Astrocyte (in vitro differentiated cells and primary cell): Measurements from ENCODE around the gene MATCAP1. TPM values are rescaled to one million over a fixed set of nuclear protein-coding genes. Genes with fewer than 3 reads are reported as not detected.

Experiments
- DNase-seq: peaks from one replicate; pipeline ENCODE4 v3.0.0-alpha.2; 2010; ENCODE audit warnings: low read depth
- FAIRE-seq: peaks from 2 replicates; lab custom pipeline; 2011; peaks lifted over from hg19 to GRCh38; lab: Jason Lieb, UNC
- H2AFZ ChIP-seq: 2 replicates; pipeline ENCODE4 v1.6.0; 2012; ENCODE audit warnings: low read depth, low read length, inconsistent platforms
- H3K27ac ChIP-seq: 2 replicates; pipeline ENCODE4 v1.5.1; 2011; ENCODE audit warnings: low read depth, low read length, inconsistent platforms
- H3K27me3 ChIP-seq: 2 replicates; pipeline ENCODE4 v1.6.0; 2011; ENCODE audit warnings: low read length, inconsistent platforms; ENCODE audit not compliant: insufficient read depth
- H3K36me3 ChIP-seq: 2 replicates; pipeline ENCODE4 v1.5.1; 2011; ENCODE audit warnings: low read length, inconsistent platforms; ENCODE audit not compliant: insufficient read depth
- H3K4me1 ChIP-seq: 2 replicates; pipeline ENCODE4 v1.5.1; 2011; ENCODE audit warnings: low read length, inconsistent platforms; ENCODE audit not compliant: insufficient read depth
- H3K4me2 ChIP-seq: 2 replicates; pipeline ENCODE4 v1.6.0; 2012; ENCODE audit warnings: low read length, inconsistent platforms
- H3K4me3 ChIP-seq: 2 replicates; pipeline ENCODE4 v1.5.1; 2011; ENCODE audit warnings: low read depth, mild to moderate bottlenecking, low read length, inconsistent platforms; ENCODE audit not compliant: insufficient read depth
- H3K79me2 ChIP-seq: 2 replicates; pipeline ENCODE4 v1.6.0; 2012; ENCODE audit warnings: mild to moderate bottlenecking, low read length, inconsistent platforms; ENCODE audit not compliant: insufficient read depth
- H3K9ac ChIP-seq: 2 replicates; pipeline ENCODE4 v1.6.0; 2012; ENCODE audit warnings: mild to moderate bottlenecking, low read length, inconsistent platforms
- H3K9me3 ChIP-seq: 2 replicates; pipeline ENCODE4 v1.5.1; 2012; ENCODE audit warnings: low read depth, mild to moderate bottlenecking, low read length, inconsistent platforms; ENCODE audit not compliant: insufficient read depth
- H4K20me1 ChIP-seq: 2 replicates; pipeline ENCODE4 v1.6.0; 2012; ENCODE audit warnings: low read length, inconsistent platforms; ENCODE audit not compliant: insufficient read depth
- H3K27ac Mint-ChIP-seq: one replicate; pipeline ENCODE4 v1.8.0; 2021; ENCODE audit warnings: mild to moderate bottlenecking, mixed read lengths; ENCODE audit not compliant: unreplicated experiment
- H3K27me3 Mint-ChIP-seq: one replicate; pipeline ENCODE4 v1.8.0; 2021; ENCODE audit warnings: low read depth, mixed read lengths; ENCODE audit not compliant: unreplicated experiment
- H3K36me3 Mint-ChIP-seq: one replicate; pipeline ENCODE4 v1.8.0; 2021; ENCODE audit warnings: low read depth, mixed read lengths; ENCODE audit not compliant: unreplicated experiment
- H3K4me1 Mint-ChIP-seq: one replicate; pipeline ENCODE4 v1.8.0; 2021; ENCODE audit warnings: low read depth, mixed read lengths; ENCODE audit not compliant: unreplicated experiment
- H3K4me3 Mint-ChIP-seq: one replicate; pipeline ENCODE4 v1.8.0; 2021; ENCODE audit warnings: mild to moderate bottlenecking, moderate library complexity, mixed read lengths; ENCODE audit not compliant: unreplicated experiment
- H3K9me3 Mint-ChIP-seq: one replicate; pipeline ENCODE4 v1.8.0; 2021; ENCODE audit warnings: mild to moderate bottlenecking, mixed read lengths; ENCODE audit not compliant: unreplicated experiment
- EZH2 ChIP-seq: IDR thresholded peaks from 2 replicates; pipeline ENCODE4 v1.6.1; 2012; ENCODE audit warnings: mild to moderate bottlenecking, low read length, inconsistent platforms; ENCODE audit not compliant: insufficient read depth
- microRNA-seq: library from miRNA; unstranded; fragments of <30 nt; microRNA quantifications from one replicate; pipeline ENCODE4 v1.2.0, GENCODE V29; 2020
- total RNA-seq: library from RNA; stranded (reverse); gene quantifications from 2 replicates; pipeline ENCODE4 v1.2.1, GENCODE V29; 2021
- TF ChIP-seq, protein P1 (sequence below): IDR thresholded peaks from 2 replicates; pipeline ENCODE4 v1.5.1; 2011; ENCODE audit warnings: low read depth, mild to moderate bottlenecking, inconsistent platforms, low read length, moderate library complexity; ENCODE audit not compliant: insufficient read depth

The MATCAP1 gene
- total RNA-seq, 1 donor from 2014 or later, result 26.1 TPM

DNA sequence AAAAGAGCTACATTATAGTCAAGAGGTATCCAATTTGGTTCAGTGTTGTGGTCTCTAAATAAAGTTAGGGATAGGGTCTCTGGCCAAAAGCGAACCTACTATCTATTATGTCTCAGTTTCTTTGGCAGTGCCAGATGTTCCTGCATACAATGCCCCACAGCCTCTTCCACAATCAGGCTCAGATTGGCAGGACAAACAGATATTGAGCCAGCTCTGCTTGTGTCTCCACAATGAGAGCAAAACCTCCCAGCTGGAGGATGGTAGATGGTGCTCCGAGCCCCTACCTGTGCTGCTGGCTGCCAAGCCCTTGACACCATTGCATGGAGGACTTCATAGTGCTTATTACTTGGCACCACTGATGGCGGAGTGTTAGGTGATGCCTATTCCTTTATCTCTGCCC, 54.3 kb downstream of the MATCAP1 start:
- Mint-ChIP-seq H3K27ac (no peak overlapping the region), H3K27me3 (no peaks in the 10 kb centered on the region), H3K4me1 (no peaks in the 10 kb centered on the region), H3K9me3 (no peaks in the 10 kb centered on the region), H3K36me3 (peaks cover 30% of the 10 kb centered on the region), H3K4me3 (no peak overlapping the region)
- no peak for DNase-seq
- Histone ChIP-seq H3K79me2 (no peaks in the 10 kb centered on the region), H3K9ac (no peak overlapping the region), H3K9me3 (no peaks in the 10 kb centered on the region), H3K36me3 (peaks cover 21% of the 10 kb centered on the region), H3K27ac (no peak overlapping the region), H3K27me3 (no peaks in the 10 kb centered on the region), H3K4me2 (no peak overlapping the region), H4K20me1 (peaks cover 16% of the 10 kb centered on the region), H3K4me3 (no peak overlapping the region), H2AFZ (no peak overlapping the region), H3K4me1 (no peaks in the 10 kb centered on the region)
- no peak for FAIRE-seq
- no peak for TF ChIP-seq EZH2
- TF ChIP-seq, protein P1, sequence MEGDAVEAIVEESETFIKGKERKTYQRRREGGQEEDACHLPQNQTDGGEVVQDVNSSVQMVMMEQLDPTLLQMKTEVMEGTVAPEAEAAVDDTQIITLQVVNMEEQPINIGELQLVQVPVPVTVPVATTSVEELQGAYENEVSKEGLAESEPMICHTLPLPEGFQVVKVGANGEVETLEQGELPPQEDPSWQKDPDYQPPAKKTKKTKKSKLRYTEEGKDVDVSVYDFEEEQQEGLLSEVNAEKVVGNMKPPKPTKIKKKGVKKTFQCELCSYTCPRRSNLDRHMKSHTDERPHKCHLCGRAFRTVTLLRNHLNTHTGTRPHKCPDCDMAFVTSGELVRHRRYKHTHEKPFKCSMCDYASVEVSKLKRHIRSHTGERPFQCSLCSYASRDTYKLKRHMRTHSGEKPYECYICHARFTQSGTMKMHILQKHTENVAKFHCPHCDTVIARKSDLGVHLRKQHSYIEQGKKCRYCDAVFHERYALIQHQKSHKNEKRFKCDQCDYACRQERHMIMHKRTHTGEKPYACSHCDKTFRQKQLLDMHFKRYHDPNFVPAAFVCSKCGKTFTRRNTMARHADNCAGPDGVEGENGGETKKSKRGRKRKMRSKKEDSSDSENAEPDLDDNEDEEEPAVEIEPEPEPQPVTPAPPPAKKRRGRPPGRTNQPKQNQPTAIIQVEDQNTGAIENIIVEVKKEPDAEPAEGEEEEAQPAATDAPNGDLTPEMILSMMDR, result no peak

DNA sequence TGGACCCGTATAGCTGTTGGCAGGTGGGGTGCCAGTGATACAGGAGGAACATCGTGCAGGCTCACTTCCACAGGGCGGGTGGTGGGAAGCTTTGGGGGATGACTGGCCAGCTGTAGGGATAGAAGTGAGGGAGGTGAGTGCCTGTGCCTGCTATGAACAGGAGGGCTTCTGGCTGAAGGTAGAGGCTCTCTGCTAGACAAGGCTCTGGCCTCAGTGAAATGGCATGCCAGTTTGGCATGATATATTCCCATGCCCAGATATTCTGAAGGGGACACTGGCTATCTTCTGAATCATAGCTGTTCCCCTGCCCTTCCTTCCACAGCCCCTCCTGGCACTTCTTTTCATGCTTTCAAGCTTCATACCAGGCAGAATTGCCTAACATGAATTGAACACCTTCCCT, 54.9 kb downstream of the MATCAP1 start:
- Histone ChIP-seq H3K36me3 (peaks cover 20% of the 10 kb centered on the region), H2AFZ (no peak overlapping the region), H3K27me3 (no peaks in the 10 kb centered on the region), H3K79me2 (no peaks in the 10 kb centered on the region), H3K4me1 (no peaks in the 10 kb centered on the region), H4K20me1 (peaks cover 16% of the 10 kb centered on the region), H3K9me3 (no peaks in the 10 kb centered on the region), H3K4me3 (no peak overlapping the region), H3K4me2 (no peak overlapping the region), H3K9ac (no peak overlapping the region), H3K27ac (no peak overlapping the region)
- TF ChIP-seq, protein P1, result no peak
- TF ChIP-seq EZH2, result no peak
- Mint-ChIP-seq H3K4me3 (no peak overlapping the region), H3K9me3 (no peaks in the 10 kb centered on the region), H3K4me1 (no peaks in the 10 kb centered on the region), H3K36me3 (peaks cover 28% of the 10 kb centered on the region), H3K27me3 (no peaks in the 10 kb centered on the region), H3K27ac (no peak overlapping the region)
- DNase-seq (no peak), FAIRE-seq (no peak)

DNA sequence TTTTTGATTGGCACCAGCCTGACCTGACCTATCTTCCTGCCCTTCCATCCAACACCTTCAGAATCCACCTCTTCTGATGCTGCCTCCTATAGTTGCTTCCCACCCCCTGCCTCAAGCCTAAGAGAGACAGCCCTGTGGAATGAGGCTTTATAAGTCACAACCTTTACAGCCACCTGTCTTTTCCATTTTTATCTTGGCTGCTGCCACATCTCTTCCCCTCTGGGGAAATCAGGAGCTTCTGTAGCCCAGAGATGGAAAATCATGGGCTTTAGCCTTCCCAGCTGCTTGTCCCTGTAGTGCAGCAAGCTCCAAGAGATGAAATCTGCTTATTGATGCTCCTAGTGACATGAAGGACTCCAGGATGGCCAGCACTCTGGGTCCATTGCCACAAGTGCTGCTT, 55.3 kb downstream of the MATCAP1 start:
- H3K79me2 ChIP-seq, result no peaks in the 10 kb centered on the region
- DNase-seq, result no peak
- no peaks in the 10 kb centered on the region for H3K9me3 ChIP-seq
- H3K4me1 Mint-ChIP-seq, result no peaks in the 10 kb centered on the region
- H3K9me3 Mint-ChIP-seq, result no peaks in the 10 kb centered on the region
- peaks cover 23% of the 10 kb centered on the region for H3K36me3 ChIP-seq
- no peak overlapping the region for H3K9ac ChIP-seq
- H3K27ac ChIP-seq, result no peak overlapping the region
- H3K27me3 Mint-ChIP-seq, result no peaks in the 10 kb centered on the region
- H3K4me2 ChIP-seq, result no peak overlapping the region
- peaks cover 30% of the 10 kb centered on the region for H3K36me3 Mint-ChIP-seq
- H4K20me1 ChIP-seq, result peaks cover 16% of the 10 kb centered on the region
- FAIRE-seq, result no peak
- no peaks in the 10 kb centered on the region for H3K4me1 ChIP-seq
- H3K4me3 Mint-ChIP-seq, result no peak overlapping the region
- no peak overlapping the region for H3K4me3 ChIP-seq
- H3K27me3 ChIP-seq, result no peaks in the 10 kb centered on the region
- TF ChIP-seq, protein P1, result no peak
- no peak for TF ChIP-seq EZH2
- no peak overlapping the region for H3K27ac Mint-ChIP-seq
- H2AFZ ChIP-seq, result no peak overlapping the region

Small RNA genes within 50 kb of the gene (microRNA-seq; reads per million reads assigned to microRNA genes)
- 411 reads per million, percentile 76 among the genes with 10 or more reads in this experiment for gene MIR328

Other genes starting within 250 kb of the MATCAP1 start
- 69.5 and 75.6 TPM in 2 replicates for gene CIAO2B, start 249.6 kb downstream of the MATCAP1 start, total RNA-seq
- 22.9 and 28.8 TPM in 2 replicates for gene CES2, start 248.4 kb downstream of the MATCAP1 start, total RNA-seq
- gene CES3, start 222.7 kb downstream of the MATCAP1 start, total RNA-seq, result 0.77 and 1.5 TPM in 2 replicates
- gene CES4A, start 195.4 kb downstream of the MATCAP1 start, total RNA-seq, result 1.2 TPM in 2 replicates
- gene CBFB, start 154.8 kb downstream of the MATCAP1 start, total RNA-seq, result 94.8 and 104 TPM in 2 replicates
- gene PHAF1, start 74.0 kb downstream of the MATCAP1 start, total RNA-seq, result 16.1 and 17.1 TPM in 2 replicates
- gene B3GNT9, start 33.0 kb downstream of the MATCAP1 start, total RNA-seq, result 7.6 and 9.4 TPM in 2 replicates
- gene TRADD, start 24.1 kb downstream of the MATCAP1 start, total RNA-seq, result 10.1 and 11.0 TPM in 2 replicates
- gene FBXL8, start 24.0 kb downstream of the MATCAP1 start, total RNA-seq, result 5.6 and 6.8 TPM in 2 replicates
- 4.4 and 4.5 TPM in 2 replicates for gene HSF4, start 19.2 kb downstream of the MATCAP1 start, total RNA-seq
- gene NOL3, start 13.4 kb downstream of the MATCAP1 start, total RNA-seq, result 9.5 and 10.9 TPM in 2 replicates
- 0.45 and 0.62 TPM in 2 replicates for gene EXOC3L1, start 6.2 kb upstream of the MATCAP1 start, total RNA-seq
- 44.7 and 51.2 TPM in 2 replicates for gene E2F4, start 8.2 kb upstream of the MATCAP1 start, total RNA-seq
- 1.2 and 1.4 TPM in 2 replicates for gene ELMO3, start 15.2 kb upstream of the MATCAP1 start, total RNA-seq
- 47.5 and 51.6 TPM in 2 replicates for gene TMEM208, start 43.2 kb upstream of the MATCAP1 start, total RNA-seq
- 38.1 and 40.5 TPM in 2 replicates for gene FHOD1, start 63.5 kb upstream of the MATCAP1 start, total RNA-seq
- gene SLC9A5, start 65.0 kb upstream of the MATCAP1 start, total RNA-seq, result 2.4 and 2.5 TPM in 2 replicates
- 1.8 and 2.4 TPM in 2 replicates for gene PLEKHG4, start 95.6 kb upstream of the MATCAP1 start, total RNA-seq
- not detected in 2 replicates for gene KCTD19, start 142.8 kb upstream of the MATCAP1 start, total RNA-seq
- not detected in 2 replicates for gene LRRC36, start 142.9 kb upstream of the MATCAP1 start, total RNA-seq
- gene TPPP3, start 209.5 kb upstream of the MATCAP1 start, total RNA-seq, result 0.65 and 0.75 TPM in 2 replicates
- gene ZDHHC1, start 232.5 kb upstream of the MATCAP1 start, total RNA-seq, result 3.7 and 4.4 TPM in 2 replicates
- gene HSD11B2, start 247.2 kb upstream of the MATCAP1 start, total RNA-seq, result 0.14 TPM in 1 of 2 replicates, not detected in the other